HG02763 (cell line): ENCODE results near the gene GFRA1.
"Not testable (repeated sequence)": the region's sequence is repeated elsewhere in the genome, so short reads cannot be mapped to it uniquely, and the experiment has no call there.

ENCODE experiments used
- ATAC-seq: cut with Tn5 transposase; IDR thresholded peaks from one replicate; pipeline ENCODE4 v1.9.1; 2021; ENCODE audit warnings: mild to moderate bottlenecking, moderate library complexity; ENCODE audit not compliant: unreplicated experiment

Gene GFRA1

GRCh38 chr10:116045366-116046356 lies 227.3 kb downstream of the GFRA1 start:
- no peak for ATAC-seq

DNA sequence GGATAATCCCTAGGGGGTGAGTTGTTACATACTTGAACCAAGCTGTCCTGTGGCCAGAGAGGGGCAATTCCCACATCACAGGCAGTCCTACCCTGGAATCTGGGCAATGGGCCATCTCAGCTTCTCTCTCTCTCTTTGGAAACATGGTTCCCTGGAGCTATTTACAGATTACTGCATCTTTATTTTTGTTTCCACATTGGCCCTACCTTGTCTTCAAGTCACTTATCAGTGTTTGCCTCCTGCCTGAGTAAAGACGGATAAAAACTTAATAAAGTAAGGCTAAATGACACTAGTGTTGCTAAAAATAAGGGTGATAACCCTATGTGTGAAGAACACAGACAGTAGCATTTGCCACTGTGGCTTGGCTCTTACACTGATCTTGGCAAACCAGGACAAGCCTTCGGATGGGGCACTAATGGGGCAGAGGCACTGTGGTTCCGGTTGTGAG lies 228.2 kb downstream of the GFRA1 start:
- no peak for ATAC-seq

- ATAC-seq = no peak
These were observed 229.1 kb downstream of the GFRA1 start for GRCh38 chr10:116043861-116044260.

DNA sequence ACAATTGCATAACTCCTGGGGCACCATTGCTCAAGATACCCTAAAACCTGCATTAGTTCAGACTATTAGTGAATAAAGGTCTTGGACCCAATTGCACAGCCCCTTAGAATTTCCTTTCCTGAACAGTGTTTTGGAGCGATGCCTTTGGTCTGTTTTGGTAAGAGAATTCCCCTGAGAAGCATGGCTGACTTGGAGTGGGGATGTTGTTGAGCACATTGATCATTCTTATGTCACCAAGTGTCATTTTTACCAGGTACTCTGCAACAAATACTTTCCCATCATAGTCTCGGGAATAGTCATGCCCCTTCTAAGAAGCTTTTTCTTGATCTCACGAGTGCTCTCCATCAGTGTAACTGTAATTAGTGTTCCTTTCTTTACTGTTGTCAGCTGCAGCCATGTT lies 229.7 kb downstream of the GFRA1 start:
- no peak for ATAC-seq

GRCh38 chr10:116041948-116042347 lies 231.1 kb downstream of the GFRA1 start:
- ATAC-seq = no peak

DNA sequence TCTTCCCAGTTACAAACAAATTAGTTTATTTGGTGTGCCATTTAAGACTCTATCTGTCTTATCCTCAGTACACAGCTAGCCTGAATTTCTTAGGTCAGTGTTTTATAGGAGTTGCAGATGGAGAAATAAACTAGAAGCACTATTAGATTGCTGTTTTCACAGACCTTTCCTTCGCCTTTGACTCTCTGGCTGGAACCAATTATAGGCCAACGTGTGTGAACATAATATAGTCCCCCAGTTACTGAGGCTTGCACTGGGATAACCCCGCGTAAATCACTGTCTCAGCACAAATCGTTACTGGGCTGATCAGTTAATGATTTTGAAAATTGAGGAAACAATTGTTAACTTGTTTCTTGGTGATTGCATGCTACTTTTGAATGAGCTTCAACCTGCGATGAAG lies 233.4 kb downstream of the GFRA1 start:
- ATAC-seq = no peak

DNA sequence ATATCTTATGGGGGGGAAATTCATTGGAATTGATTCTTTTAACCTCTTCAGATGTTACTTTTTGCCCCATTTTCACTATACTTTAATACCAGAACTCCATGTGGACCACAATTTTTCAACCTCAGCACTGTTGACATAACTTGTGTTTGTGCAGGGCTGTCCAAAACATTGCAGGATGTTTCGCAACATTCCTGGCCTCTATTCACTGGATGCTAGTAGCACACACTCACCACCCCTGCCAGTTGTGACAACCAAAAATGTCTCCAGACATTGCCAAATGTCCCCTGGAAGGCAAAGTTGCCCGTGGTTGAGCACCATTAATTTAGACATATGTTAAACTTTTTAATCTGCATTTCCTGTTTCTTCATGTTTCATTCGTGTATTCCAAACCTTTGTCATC lies 234.7 kb downstream of the GFRA1 start:
- ATAC-seq = no peak

- ATAC-seq = not testable (repeated sequence)
These were observed 237.6 kb downstream of the GFRA1 start for GRCh38 chr10:116035406-116035805.

DNA sequence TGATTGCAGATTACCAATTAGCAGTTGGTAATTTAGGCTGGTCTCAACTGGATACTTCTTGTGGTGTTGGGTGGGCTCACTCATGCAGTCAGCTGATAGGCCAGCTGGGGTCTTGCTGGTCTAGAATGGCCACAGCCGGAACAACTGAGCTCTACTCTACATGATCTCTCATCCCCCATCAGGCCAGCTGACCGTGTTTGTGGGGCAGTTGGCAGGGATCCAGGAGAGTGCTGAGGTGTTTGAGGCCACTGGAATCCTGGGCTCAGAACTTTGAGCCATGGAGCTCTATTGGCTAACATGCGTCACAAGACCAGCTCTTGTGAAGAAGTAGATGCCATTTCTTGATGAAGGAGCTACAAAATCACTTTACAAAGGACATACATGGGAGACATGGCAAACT lies 242.4 kb downstream of the GFRA1 start:
- no peak for ATAC-seq

GRCh38 chr10:116029826-116030225 lies 243.2 kb downstream of the GFRA1 start:
- no peak for ATAC-seq

- no peak for ATAC-seq
These were observed 245.7 kb downstream of the GFRA1 start for GRCh38 chr10:116027355-116027754.

- no peak for ATAC-seq
These were observed 246.3 kb downstream of the GFRA1 start for GRCh38 chr10:116026725-116027124.

GRCh38 chr10:116026315-116026714 lies 246.7 kb downstream of the GFRA1 start:
- ATAC-seq = no peak

DNA sequence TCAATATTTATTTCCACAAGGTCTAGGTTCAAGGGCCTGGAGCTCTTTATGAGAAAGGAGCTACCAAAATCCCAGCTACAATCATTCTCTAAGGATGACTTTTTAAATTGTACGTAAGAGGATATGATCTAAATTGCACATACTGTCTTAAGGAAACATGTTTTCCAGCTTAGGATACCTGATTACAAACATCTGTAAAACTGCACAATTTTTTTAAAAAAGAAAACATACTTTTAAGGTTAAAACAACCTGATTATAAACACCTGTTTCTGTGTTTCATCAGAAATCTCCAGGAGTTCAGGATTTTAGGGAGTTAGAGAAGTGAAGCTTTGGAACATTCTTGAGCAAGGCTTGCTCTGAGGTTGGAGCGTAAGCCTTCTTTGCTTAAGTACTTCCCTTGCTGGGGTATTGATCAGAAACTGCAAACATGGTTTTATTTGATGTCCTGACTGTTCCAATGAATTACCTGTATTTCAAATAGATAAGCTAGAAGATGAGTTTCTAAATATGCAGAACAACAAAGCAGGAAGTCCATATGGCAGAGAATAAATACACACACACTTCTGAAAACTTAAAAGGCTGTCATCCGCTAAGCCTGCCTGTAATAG lies 248.6 kb downstream of the GFRA1 start:
- no peak for ATAC-seq

DNA sequence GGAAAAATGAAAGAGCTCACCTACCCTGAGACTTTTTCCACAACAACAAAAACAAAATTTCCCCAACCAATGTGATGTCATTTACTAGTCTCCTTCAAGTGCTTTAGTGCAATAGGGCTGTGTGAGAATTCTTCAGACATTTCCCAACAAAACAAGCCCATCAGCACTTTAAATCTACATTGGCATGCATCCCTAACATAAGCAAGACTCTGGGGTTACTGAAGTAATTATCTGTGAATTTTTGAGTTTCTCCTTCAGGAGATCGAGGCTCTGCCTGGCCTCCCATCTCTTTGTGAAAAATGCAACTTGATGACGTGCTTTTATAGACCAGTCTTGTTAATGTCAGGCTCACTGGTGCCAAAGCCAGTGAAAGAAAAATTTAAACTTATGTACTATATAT lies 255.6 kb downstream of the GFRA1 start:
- no peak for ATAC-seq

GRCh38 chr10:116015583-116016333 lies 257.2 kb downstream of the GFRA1 start:
- ATAC-seq = no peak

DNA sequence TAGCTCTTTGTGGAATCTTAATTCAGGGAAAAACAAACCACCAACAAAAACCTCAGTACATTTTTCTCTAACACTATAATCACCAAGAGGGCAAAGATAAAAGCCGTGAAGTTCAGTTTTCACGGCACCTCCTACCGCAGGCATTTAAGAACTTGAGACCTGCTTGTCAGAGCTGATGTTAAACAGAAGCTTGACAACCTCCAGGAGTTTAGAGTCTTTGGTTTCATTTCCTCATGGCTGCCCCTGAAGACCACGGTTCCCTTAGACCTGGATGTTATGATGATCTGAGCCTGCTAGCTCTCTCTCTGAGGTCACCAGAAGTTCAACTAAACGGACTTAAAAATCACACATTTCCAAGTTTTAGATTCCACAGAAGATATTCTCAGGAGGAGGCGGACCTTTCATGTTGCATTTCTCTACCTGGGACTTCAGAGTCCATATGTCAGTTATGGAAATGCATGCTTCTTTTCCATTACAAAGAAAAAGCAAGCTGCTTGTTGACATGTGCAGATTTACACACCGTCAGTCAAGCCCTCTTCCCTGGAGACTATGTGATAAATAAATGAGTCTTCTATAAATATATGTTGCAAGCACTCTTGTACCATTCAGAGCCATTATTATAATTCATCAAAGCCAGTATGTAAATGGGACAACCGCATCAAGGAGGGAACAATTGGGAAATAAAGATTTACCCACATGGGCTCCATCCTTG lies 258.0 kb downstream of the GFRA1 start:
- no peak for ATAC-seq

DNA sequence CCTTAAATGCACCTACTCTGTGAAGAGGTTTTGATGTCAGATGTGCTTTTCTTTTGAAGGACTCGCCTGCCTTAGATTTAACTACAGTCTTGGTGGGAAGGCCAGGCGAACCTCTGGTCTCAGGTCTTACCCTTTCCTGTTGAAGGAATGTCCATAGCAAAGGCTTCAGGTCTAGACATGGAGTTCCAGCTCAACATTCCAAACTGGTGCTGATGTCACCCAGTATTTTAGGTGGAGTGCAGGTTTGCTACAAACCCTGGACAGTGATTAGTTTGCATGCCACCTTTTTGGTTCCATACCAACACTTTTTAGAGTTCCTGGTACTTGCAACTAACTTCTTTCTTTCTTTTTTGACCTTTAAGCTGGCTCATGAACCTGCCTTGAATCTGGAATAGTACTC lies 258.7 kb downstream of the GFRA1 start:
- no peak for ATAC-seq

- ATAC-seq = no peak
These were observed 261.1 kb downstream of the GFRA1 start for GRCh38 chr10:116011929-116012328.

DNA sequence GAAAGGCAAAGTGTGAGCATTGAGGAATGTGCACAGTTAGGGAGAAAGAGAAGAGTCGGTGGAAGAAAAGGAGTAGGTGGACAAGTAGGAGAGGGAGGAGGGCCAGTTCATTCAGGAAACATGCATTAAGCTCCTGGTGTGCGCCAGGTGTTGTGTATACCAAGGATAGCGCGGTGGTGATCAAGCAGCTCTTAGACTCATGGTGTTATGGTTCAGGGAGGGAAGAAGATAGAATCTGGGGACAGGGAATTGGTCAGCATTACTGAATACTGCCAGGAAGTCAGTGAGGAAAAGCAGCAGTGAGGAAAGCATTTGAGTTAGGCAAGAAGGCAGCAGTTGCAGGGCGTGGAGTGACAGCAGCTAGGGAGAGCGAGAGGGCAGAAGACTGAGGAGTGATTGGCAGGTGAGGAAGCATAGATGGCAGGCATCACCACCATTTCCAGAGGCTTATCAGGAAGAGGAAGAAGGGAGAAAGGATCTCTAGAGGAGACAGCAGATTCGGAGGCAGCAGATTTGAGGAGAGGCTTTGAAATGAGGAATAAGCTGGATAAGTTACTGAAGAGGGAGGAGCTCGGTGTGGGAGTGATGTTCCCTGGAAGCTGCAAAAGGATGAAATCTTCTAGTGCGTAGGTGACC lies 265.6 kb downstream of the GFRA1 start:
- no peak for ATAC-seq
